DMS114 treated with DMSO at 0.1 percent for 48 hours (cell line): ENCODE measurements around the gene TUG1.

Experiments used
- DNase-seq: peaks from one replicate; lab custom pipeline; 2025; ENCODE audit not compliant: unreplicated experiment; lab: John Stamatoyannopoulos, UW

The TUG1 gene

DNA sequence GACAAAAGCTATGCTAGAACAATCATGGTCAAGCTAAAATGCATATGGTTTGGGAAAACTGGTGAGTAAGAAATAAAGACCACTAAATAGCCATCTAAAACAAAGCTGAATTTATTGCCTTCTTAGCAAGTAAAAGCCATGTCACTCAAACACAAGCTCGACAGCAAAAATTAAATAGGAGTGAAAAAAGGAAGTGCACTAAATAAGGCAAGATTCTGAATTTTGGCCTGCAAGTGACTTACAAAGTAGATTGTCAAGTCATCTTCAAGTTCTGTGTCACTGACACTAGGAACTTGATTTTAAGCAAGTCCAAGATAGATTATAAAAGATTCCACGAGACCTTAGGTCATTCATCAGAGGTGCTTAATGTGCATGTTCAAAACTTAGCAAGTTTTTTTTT, 27.4 kb downstream of the TUG1 start:
- DNase-seq, result no peak

DNA sequence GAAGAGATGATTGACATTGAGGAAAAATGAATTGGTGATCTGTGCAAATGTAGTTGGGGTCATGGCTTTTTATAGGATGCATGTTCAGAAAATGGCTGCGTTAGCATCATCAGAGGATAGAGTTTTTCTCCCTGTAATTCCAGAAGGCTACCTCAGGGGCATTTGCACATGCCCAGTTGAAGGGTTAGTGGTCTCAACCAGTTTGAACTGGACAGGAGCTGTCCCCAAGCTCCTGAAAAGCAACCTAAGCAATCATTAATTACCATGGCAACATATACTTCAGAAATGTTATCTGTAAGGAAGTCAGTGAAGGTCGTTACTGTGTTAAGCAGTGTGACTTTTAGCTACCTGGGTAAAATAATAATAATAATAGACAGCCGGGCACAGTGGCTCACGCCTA, 29.3 kb downstream of the TUG1 start:
- DNase-seq, result no peak

DNA sequence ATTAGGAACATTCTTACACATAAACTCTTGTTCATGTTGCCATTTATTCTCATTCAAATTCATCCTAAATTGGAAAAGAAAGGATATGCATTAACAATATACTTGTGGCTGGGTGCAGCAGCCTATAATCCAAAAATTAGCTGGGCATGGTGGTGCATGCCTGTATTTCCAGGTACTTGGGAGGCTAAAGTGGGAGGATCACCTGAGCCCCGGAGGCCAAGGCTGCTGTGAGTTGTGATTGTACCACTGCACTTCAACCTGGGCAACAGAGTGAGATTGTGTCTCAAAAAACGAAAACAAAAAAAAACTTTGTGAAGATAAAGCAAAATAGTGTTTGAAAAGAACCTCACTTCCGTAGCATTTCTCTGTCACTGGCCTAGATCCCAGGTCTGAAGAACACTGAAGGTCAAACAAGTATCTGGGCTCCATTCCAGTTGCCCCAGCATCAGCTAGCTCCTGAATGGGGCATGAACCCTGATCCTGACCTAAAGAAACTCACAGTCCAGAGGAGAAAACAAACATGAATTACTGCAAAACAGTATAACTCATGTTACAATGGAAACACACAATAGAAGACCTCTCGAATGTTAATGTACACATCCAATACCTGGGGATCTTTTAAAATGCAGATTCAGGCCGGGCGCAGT, 32.2 kb downstream of the TUG1 start:
- DNase-seq, result no peak

DNA sequence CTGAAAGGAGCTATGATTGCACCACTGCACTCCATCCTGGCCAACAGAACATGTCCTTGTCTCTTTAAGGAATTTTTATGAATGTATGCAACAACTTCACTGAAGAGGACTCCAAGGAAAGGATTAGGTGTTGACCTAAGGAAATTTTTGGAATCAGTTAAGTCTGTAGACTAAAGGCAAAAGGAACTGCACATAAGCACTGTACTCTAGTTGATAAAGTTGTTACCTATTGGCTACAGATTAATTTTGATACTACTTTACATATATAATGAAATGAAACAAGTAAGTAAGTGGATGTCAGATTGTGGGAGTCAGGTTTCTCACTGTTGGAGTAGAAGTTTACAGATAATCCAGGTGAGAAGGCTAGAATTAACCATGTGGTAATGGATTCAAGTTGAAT, 36.5 kb downstream of the TUG1 start:
- DNase-seq, result no peak

DNA sequence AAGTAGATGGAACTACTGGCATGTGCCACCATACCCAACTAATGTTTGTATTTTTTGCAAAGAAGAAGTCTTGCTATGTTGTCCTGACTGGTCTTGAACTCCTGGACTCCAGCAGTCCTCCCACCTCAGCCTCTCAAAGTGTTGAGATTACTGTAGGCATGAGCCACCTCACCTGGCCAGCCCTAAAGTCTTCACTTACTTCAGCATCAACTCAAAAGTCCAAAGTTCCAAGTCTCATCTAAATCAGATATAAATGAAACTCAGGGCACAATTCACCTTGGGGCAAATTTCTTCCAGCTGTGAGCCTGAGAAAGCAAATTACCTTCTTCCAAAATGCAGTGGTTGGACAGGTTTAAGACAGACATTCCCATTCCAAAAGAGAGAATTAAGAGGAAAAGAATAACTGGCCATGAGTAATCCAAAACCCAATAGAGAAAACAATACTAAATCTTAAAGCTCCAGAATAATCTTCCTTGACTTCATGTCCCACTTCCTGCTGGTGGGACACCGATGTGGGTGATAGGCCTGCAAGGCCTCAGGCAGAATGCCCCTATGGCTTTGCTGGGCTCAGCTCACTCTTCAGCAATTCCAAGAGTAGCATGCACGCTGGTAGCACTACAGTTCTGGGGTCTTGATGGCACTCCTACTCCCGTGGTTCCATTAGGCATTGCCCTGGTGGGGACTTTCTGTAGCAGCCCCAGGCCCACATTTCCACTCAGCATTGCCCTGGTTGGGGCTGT, 50.3 kb downstream of the TUG1 start:
- no peak for DNase-seq

DNA sequence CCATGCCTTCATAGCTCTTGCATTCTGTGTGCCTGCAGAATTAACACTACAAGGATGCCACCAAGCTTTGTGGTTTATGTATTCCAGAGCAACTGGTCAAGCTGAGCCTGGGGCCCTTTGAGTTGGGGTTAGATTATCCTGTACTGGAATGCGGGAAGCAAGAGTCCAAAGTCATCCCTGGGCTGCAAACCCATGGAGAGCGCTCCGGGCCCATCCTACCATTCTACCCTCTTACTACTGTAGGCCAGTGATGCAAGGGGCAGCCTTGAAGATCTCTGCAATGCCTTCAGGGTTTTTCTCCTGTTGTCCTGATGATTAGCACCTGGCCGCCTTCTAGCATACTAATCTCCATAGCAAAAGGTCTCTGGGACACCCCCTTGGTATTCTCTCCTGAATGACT, 51.3 kb downstream of the TUG1 start:
- no peak for DNase-seq

DNA sequence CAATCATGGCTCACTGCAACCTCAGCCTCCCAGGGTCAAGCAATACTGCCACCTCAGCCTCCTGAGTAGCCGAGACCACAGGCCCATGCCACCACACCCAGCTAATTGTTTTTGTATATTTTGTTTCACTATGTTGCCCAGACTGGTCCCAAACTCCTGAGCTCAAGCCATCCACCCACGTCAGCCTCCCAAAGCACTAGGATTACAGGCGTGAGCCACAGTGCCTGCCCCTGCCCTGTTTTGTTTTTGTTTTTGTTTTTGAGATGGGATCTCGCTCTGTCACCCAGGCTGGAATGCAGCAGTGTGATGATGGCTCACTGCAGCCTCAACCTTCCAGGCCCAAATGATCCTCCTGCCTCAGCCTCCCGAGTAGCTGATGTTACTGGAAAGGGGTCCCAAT, 53.5 kb downstream of the TUG1 start:
- DNase-seq, result no peak
